H1 (cell line): ENCODE measurements around the gene RPS6KA5. TPM values are rescaled to one million over a fixed set of nuclear protein-coding genes. Genes with fewer than 3 reads are reported as not detected.

ENCODE experiments used
- CTCF ChIA-PET: fragments of 300-600 bp; sonication (Branson Sonifier 250); formaldehyde crosslinking; loops from one replicate; lab custom pipeline; 2021; ENCODE audit not compliant: partially characterized antibody; lab: Charles Lee
- POLR2A ChIA-PET: fragments of 300-600 bp; sonication (Branson Sonifier 250); formaldehyde crosslinking; loops from one replicate; lab custom pipeline; 2021; ENCODE audit warnings: inconsistent platforms; ENCODE audit not compliant: partially characterized antibody; lab: Charles Lee
- DNase-seq, 2 experiments: peaks; one replicate each; pipeline versions ENCODE4 v3.0.0 to v3.0.0-alpha.2; 2010 to 2022; ENCODE audit warnings: low spot score in 2 of 2, low read depth in 1 of 2, mixed read lengths in 1 of 2
- FAIRE-seq: peaks from 2 replicates; lab custom pipeline; 2011; peaks lifted over from hg19 to GRCh38; lab: Jason Lieb, UNC
- H2AFZ ChIP-seq: 2 replicates; pipeline ENCODE4 v1.8.1; 2012; ENCODE audit warnings: low read length, inconsistent platforms
- H2AK5ac ChIP-seq: 2 replicates; pipeline ENCODE4 v1.6.1; 2013; ENCODE audit warnings: low read depth, low read length
- H2BK120ac ChIP-seq: replicated peaks from 2 replicates; pipeline ENCODE3; 2013; ENCODE audit warnings: low read depth, low read length, inconsistent platforms
- H2BK12ac ChIP-seq: 2 replicates; pipeline ENCODE4 v1.6.1; 2013; ENCODE audit warnings: low read depth, low read length
- H2BK15ac ChIP-seq: 2 replicates; pipeline ENCODE4 v1.6.1; 2013; ENCODE audit warnings: low read length
- H2BK20ac ChIP-seq: 2 replicates; pipeline ENCODE4 v1.6.1; 2013; ENCODE audit warnings: low read length
- H2BK5ac ChIP-seq: 2 replicates; pipeline ENCODE4 v1.6.1; 2013; ENCODE audit warnings: low read depth, low read length
- H3K14ac ChIP-seq: 2 replicates; pipeline ENCODE4 v1.6.1; 2013; ENCODE audit warnings: inconsistent platforms; ENCODE audit not compliant: insufficient read length
- H3K18ac ChIP-seq: 2 replicates; pipeline ENCODE4 v1.6.1; 2013; ENCODE audit warnings: low read length; ENCODE audit errors: extremely low read depth
- H3K23ac ChIP-seq: 2 replicates; pipeline ENCODE4 v1.6.1; 2013; ENCODE audit warnings: inconsistent platforms; ENCODE audit not compliant: insufficient read length
- H3K23me2 ChIP-seq: 2 replicates; pipeline ENCODE4 v1.6.1; 2013; ENCODE audit warnings: low read depth, low read length
- H3K27ac ChIP-seq: 2 replicates; pipeline ENCODE4 v1.6.1; 2011; ENCODE audit warnings: low read depth, low read length, inconsistent platforms
- H3K27me3 ChIP-seq, 4 experiments: replicated peaks in 1 of 4; 1 replicate in 1 of 4; 2 replicates in 3 of 4; pipeline versions ENCODE4 v1.6.1 to v1.8.1; 2011 to 2013; ENCODE audit warnings: low read length in 3 of 4, mild to moderate bottlenecking in 3 of 4, inconsistent platforms in 2 of 4, mixed read lengths in 2 of 4, moderate library complexity in 1 of 4; ENCODE audit not compliant: control insufficient read depth in 3 of 4, insufficient read depth in 3 of 4; ENCODE audit errors: extremely low read depth in 1 of 4
- H3K36me3 ChIP-seq, 4 experiments: 2 replicates each; pipeline versions ENCODE4 v1.6.1 to v1.8.1; 2011 to 2013; ENCODE audit warnings: mild to moderate bottlenecking in 4 of 4, low read length in 3 of 4, moderate library complexity in 2 of 4, control low read depth in 1 of 4, inconsistent platforms in 1 of 4; ENCODE audit not compliant: insufficient read depth in 4 of 4, control insufficient read depth in 2 of 4
- H3K4ac ChIP-seq: replicated peaks from 2 replicates; pipeline ENCODE3; 2013; ENCODE audit warnings: low read length, low read depth, mixed read lengths, inconsistent platforms; ENCODE audit not compliant: insufficient read length
- H3K4me1 ChIP-seq, 4 experiments: replicated peaks in 1 of 4; 1 replicate in 1 of 4; 2 replicates in 3 of 4; pipeline versions ENCODE4 v1.6.1 to v1.8.1; 2011 to 2013; ENCODE audit warnings: low read length in 3 of 4, inconsistent platforms in 2 of 4, mixed read lengths in 1 of 4; ENCODE audit not compliant: insufficient read depth in 4 of 4, control insufficient read depth in 3 of 4
- H3K4me2 ChIP-seq, 2 experiments: 2 replicates each; pipeline versions ENCODE4 v1.6.1 to v1.8.1; 2011 to 2013; ENCODE audit warnings: low read depth in 2 of 2, low read length in 2 of 2, control low read depth in 1 of 2, inconsistent platforms in 1 of 2, mild to moderate bottlenecking in 1 of 2; ENCODE audit not compliant: insufficient read depth in 1 of 2
- H3K4me3 ChIP-seq, 4 experiments: fragments of 200-600, 300-600 bp in 1 of 4; sonication (generic), shearing (Covaris generic), sonication (Bioruptor Twin) in 1 of 4; 2 replicates each; pipeline versions ENCODE4 v1.5.1 to v1.8.1; 2011 to 2016; ENCODE audit warnings: low read length in 4 of 4, low read depth in 3 of 4, control low read depth in 2 of 4, inconsistent platforms in 2 of 4, mild to moderate bottlenecking in 2 of 4, mixed read lengths in 1 of 4, moderate library complexity in 1 of 4; ENCODE audit not compliant: insufficient read depth in 2 of 4; ENCODE audit errors: extremely low read depth in 1 of 4
- H3K56ac ChIP-seq: replicated peaks from 2 replicates; pipeline ENCODE3; 2013; ENCODE audit warnings: low read depth, mild to moderate bottlenecking, mixed read lengths, low read length, inconsistent platforms; ENCODE audit not compliant: insufficient read length
- H3K79me1 ChIP-seq: 2 replicates; pipeline ENCODE4 v1.6.1; 2013; ENCODE audit warnings: low read depth, low read length, control low read depth
- H3K79me2 ChIP-seq, 2 experiments: 2 replicates each; pipeline versions ENCODE4 v1.6.1 to v1.8.1; 2012 to 2013; ENCODE audit warnings: low read length in 2 of 2, mild to moderate bottlenecking in 2 of 2, inconsistent platforms in 1 of 2; ENCODE audit not compliant: insufficient read depth in 2 of 2, control insufficient read depth in 1 of 2
- H3K9ac ChIP-seq, 4 experiments: replicated peaks in 1 of 4; 1 replicate in 1 of 4; 2 replicates in 3 of 4; pipeline versions ENCODE4 v1.6.1 to v1.8.1; 2011 to 2013; ENCODE audit warnings: low read depth in 3 of 4, low read length in 3 of 4, control low read depth in 2 of 4, mild to moderate bottlenecking in 2 of 4, moderate library complexity in 2 of 4, inconsistent platforms in 1 of 4; ENCODE audit errors: extremely low read depth in 1 of 4
- H3K9me3 ChIP-seq, 2 experiments: 2 replicates each; pipeline versions ENCODE4 v1.6.1 to v1.8.1; 2012 to 2013; ENCODE audit warnings: mild to moderate bottlenecking in 2 of 2, moderate library complexity in 2 of 2, control low read depth in 1 of 2, inconsistent platforms in 1 of 2, low read depth in 1 of 2, low read length in 1 of 2, mixed read lengths in 1 of 2; ENCODE audit not compliant: insufficient read depth in 2 of 2
- H4K20me1 ChIP-seq, 2 experiments: replicated peaks in 1 of 2; 2 replicates each; pipeline versions ENCODE3 to v1.8.1; 2011 to 2013; ENCODE audit warnings: inconsistent platforms in 2 of 2, low read length in 2 of 2, mild to moderate bottlenecking in 1 of 2; ENCODE audit not compliant: insufficient read depth in 2 of 2, control insufficient read depth in 1 of 2
- H4K5ac ChIP-seq: 2 replicates; pipeline ENCODE4 v1.6.1; 2013; ENCODE audit warnings: low read length, low read depth, mixed read lengths, inconsistent platforms; ENCODE audit not compliant: insufficient read length
- H4K8ac ChIP-seq: 2 replicates; pipeline ENCODE4 v1.8.0; 2013; ENCODE audit warnings: mild to moderate bottlenecking, moderate library complexity, low read length, inconsistent platforms; ENCODE audit not compliant: insufficient read depth; ENCODE audit errors: extremely low read depth
- H4K91ac ChIP-seq: replicated peaks from 2 replicates; pipeline ENCODE3; 2013; ENCODE audit warnings: low read length, mixed read lengths, inconsistent platforms; ENCODE audit not compliant: insufficient read length
- POLR2AphosphoS5 ChIP-seq: IDR thresholded peaks from 2 replicates; pipeline ENCODE4 v1.6.1; 2011; ENCODE audit warnings: low read depth, low read length
- RAD21 ChIP-seq, 2 experiments: IDR thresholded peaks in 1 of 2; conservative IDR thresholded peaks in 1 of 2; 2 replicates each; pipeline ENCODE4 v1.6.1; 2011; ENCODE audit warnings: low read depth in 2 of 2, low read length in 2 of 2, improper control_type of control experiment in 1 of 2, inconsistent platforms in 1 of 2, mild to moderate bottlenecking in 1 of 2, moderate library complexity in 1 of 2
- SRF ChIP-seq: IDR thresholded peaks from 2 replicates; pipeline ENCODE4 v1.6.1; 2011; ENCODE audit warnings: mild to moderate bottlenecking, low read depth, low read length, moderate library complexity
- YY1 ChIP-seq: IDR thresholded peaks from 2 replicates; pipeline ENCODE4 v1.6.1; 2011; ENCODE audit warnings: low read depth, mild to moderate bottlenecking, low read length
- ZNF274 ChIP-seq: IDR thresholded peaks from 2 replicates; pipeline ENCODE4 v1.7.0; 2012; ENCODE audit warnings: low read length, borderline replicate concordance; ENCODE audit errors: extremely low read depth
- WGBS, 2 experiments: shearing (Covaris generic) in 1 of 2; methylation state at CpG; one replicate each; pipeline versions ENCODE4 v1.1.6 to v1.1.7; 2013 to 2015; ENCODE audit warnings: low lambda C conversion rate in 2 of 2, mixed read lengths in 2 of 2, inconsistent platforms in 1 of 2, low coverage in 1 of 2, missing lambda C conversion rate in 1 of 2; ENCODE audit not compliant: insufficient replicate concordance in 2 of 2, insufficient coverage in 1 of 2, insufficient read length in 1 of 2; ENCODE audit errors: extremely low coverage in 1 of 2, missing lambda C conversion rate in 1 of 2; 5-methylcytosine and 5-hydroxymethylcytosine counted together
- polyA plus RNA-seq, 7 experiments: library from polyadenylated mRNA; depleted of rRNA in 3 of 7; stranded (reverse) in 5 of 7; unstranded in 2 of 7; fragments of >200 nt in 5 of 7; fragments of 200-250 nt in 2 of 7; gene quantifications; 1 replicate in 5 of 7; 2 replicates in 1 of 7; 4 replicates in 1 of 7; pipeline versions ENCODE4 v1.2.1 to v1.2.3, GENCODE V29; 2011 to 2013; ENCODE audit warnings: missing spikeins in 2 of 7, mixed read lengths in 2 of 7
- total RNA-seq: library from RNA; stranded (reverse); fragmentation: NEBNext Ultra II Directional; extraction: Animal tissue kit (Norgen Biotek cat#: 25700); gene quantifications from 2 replicates; pipeline ENCODE4 v1.2.1, GENCODE V29; 2021
- TF ChIP-seq, protein P1 (sequence below): IDR thresholded peaks from 2 replicates; pipeline ENCODE4 v1.6.1; 2011; ENCODE audit warnings: low read depth, mild to moderate bottlenecking, low read length; ENCODE audit not compliant: insufficient read depth

Gene RPS6KA5
- total and polyA plus RNA-seq, 2 of the 8 experiments (the other 6 are each of a cell fraction or from before 2014, with no cell fraction given), result 0.85 to 3.1 TPM

DNA sequence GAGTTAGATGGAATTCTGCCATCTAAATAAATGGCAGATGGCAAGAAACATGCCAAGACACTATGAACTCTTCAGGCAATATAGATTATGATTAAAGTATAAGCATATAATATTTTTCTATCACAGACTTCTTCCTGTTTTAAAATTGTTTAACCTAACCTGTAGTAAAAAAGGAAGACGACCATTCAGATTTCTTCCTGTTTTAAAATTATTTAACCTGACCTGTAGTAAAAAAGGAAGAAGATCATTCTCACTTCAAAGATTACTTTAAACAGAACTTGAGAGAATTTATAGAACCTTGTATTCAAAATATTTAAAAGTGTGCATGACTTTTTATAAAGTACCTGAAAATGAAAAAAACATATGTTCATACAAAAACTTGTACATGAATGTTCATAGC is 63.5 kb downstream of the RPS6KA5 start:
- H3K36me3 ChIP-seq, result no peaks in the 10 kb centered on the region
- H2BK12ac ChIP-seq, result no peak overlapping the region
- H3K9ac ChIP-seq, result no peak overlapping the region
- no peak overlapping the region for H2AFZ ChIP-seq
- no peaks in the 10 kb centered on the region for H3K27me3 ChIP-seq
- no peaks in the 10 kb centered on the region for H3K9me3 ChIP-seq
- no peak overlapping the region for H2BK15ac ChIP-seq
- peaks cover 0 to 5% (median 0%) of the 10 kb centered on the region in 4 experiments; a peak in 2 of 7 replicates for H3K4me1 ChIP-seq
- H4K5ac ChIP-seq, result no peak overlapping the region
- WGBS, 2 experiments, result 0% methylated on average over 1 of the region's 1 CpG; no CpG with 5 or more reads in 1 of the 2 experiments
- H3K56ac ChIP-seq, result no peak overlapping the region
- FAIRE-seq, result no peak
- no peak overlapping the region for H3K18ac ChIP-seq
- H2BK5ac ChIP-seq, result no peak overlapping the region
- no peak overlapping the region for H3K23ac ChIP-seq
- no peak overlapping the region for H3K14ac ChIP-seq
- no peak overlapping the region for H3K4me3 ChIP-seq
- no peaks in the 10 kb centered on the region for H3K79me2 ChIP-seq
- no peak overlapping the region for H2BK120ac ChIP-seq
- H3K27ac ChIP-seq, result no peak overlapping the region
- H3K79me1 ChIP-seq, result no peaks in the 10 kb centered on the region
- TF ChIP-seq SRF, result no peak
- no peak for TF ChIP-seq ZNF274
- no peak for TF ChIP-seq YY1
- TF ChIP-seq POLR2AphosphoS5, result no peak
- TF ChIP-seq, protein P1, sequence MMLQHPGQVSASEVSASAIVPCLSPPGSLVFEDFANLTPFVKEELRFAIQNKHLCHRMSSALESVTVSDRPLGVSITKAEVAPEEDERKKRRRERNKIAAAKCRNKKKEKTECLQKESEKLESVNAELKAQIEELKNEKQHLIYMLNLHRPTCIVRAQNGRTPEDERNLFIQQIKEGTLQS, result no peak
- TF ChIP-seq RAD21 (IDR thresholded peaks at IDR 0.05 in 1 of 2, conservative IDR thresholded peaks at IDR 0.05 in 1 of 2; ENCODE audit: low read depth in 2 of 2, low read length in 2 of 2), result no peak
- TF ChIP-seq, all 59 proteins: peak for 0
- H3K4me2 ChIP-seq, result no peak overlapping the region
- H4K8ac ChIP-seq, result no peak overlapping the region
- CTCF ChIA-PET, result no interaction called here
- no peak overlapping the region for H4K91ac ChIP-seq
- no peak overlapping the region for H3K4ac ChIP-seq
- no peaks in the 10 kb centered on the region for H4K20me1 ChIP-seq
- H2AK5ac ChIP-seq, result no peak overlapping the region
- H3K23me2 ChIP-seq, result no peaks in the 10 kb centered on the region
- POLR2A ChIA-PET, result no interaction called here
- no peak for DNase-seq
- H2BK20ac ChIP-seq, result no peak overlapping the region
